Measurements from ENCODE around the gene SPATA21. TPM values are rescaled to one million over a fixed set of nuclear protein-coding genes. Genes with fewer than 3 reads are reported as not detected.

SPATA21 gene
- total and polyA plus RNA-seq, 10 of the 15 experiments (the other 5 are each of a cell fraction or from before 2014, with no cell fraction given) = 0.05 to 1.1 (median 0.24) TPM; not detected in 1

GRCh38 chr1:16440470-16441281 lies 3.5 kb upstream of the SPATA21 start, which contains the start of gene NECAP2 (continued):
- TF ChIP-seq E2F8 (IDR thresholded peaks at IDR 0.05; ENCODE audit: low read depth, partially characterized antibody) (no peak), BRCA1 (IDR thresholded peaks at IDR 0.05; ENCODE audit: low read depth, low read length) (no peak), TARDBP (IDR thresholded peaks at IDR 0.05; ENCODE audit: borderline replicate concordance) (no peak), POU2F2 (IDR thresholded peaks at IDR 0.05; ENCODE audit: borderline replicate concordance, low read depth, low read length) (peak; percentile 79; the same call in 1 of the 3 replicates), PAX5 (IDR thresholded peaks at IDR 0.05; ENCODE audit: borderline replicate concordance, low read depth, low read length) (peak; percentile 52; the same call in 1 of the 2 replicates), FOS (IDR thresholded peaks at IDR 0.05; ENCODE audit: borderline replicate concordance, extremely low read depth, insufficient read length) (no peak), MEF2A (IDR thresholded peaks at IDR 0.05; ENCODE audit: insufficient read depth, low read depth, low read length) (0 out of 2 replicates have a peak, but pooled peaks have one; percentile 11), BCL3 (IDR thresholded peaks at IDR 0.05; ENCODE audit: borderline replicate concordance, insufficient read depth, low read depth, low read length, poor library complexity, severe bottlenecking) (no peak), BCLAF1 (IDR thresholded peaks at IDR 0.05) (no peak), NR2C1 (IDR thresholded peaks at IDR 0.05) (no peak), ZNF687 (IDR thresholded peaks at IDR 0.05) (no peak), JUND (IDR thresholded peaks at IDR 0.05; ENCODE audit: low read depth, low read length) (no peak), RAD21 (IDR thresholded peaks at IDR 0.05; ENCODE audit: insufficient read depth, low read depth, low read length) (peak; percentile 40; the same call in 1 of the 2 replicates), PAX8 (IDR thresholded peaks at IDR 0.05) (no peak), POLR2AphosphoS2 (IDR thresholded peaks at IDR 0.05; ENCODE audit: low read depth, low read length) (peak; percentile 81), IRF3 (IDR thresholded peaks at IDR 0.05) (no peak)

Measured in GM12878 (cell line).